Ovary (tissue), 3 donors: ENCODE results near the gene BASP1.

Experiments used
- EP300 ChIP-seq: sonication (generic); formaldehyde crosslinking; IDR thresholded peaks from one replicate; pipeline ENCODE4 v1.6.1; 2017; ENCODE audit warnings: antibody characterized with exemption
- POLR2A ChIP-seq: fragments of 450-650 bp; IDR thresholded peaks from one replicate; pipeline ENCODE4 v1.6.1; 2017; ENCODE audit warnings: antibody characterized with exemption, mild to moderate bottlenecking, moderate library complexity
- TF ChIP-seq, protein P1 (sequence below), 3 donors: fragments of 450-650 bp in 2 of 3; fragments of 200-600 bp in 1 of 3; IDR thresholded peaks; one replicate each; pipeline versions ENCODE4 v1.5.1 to v1.8.0; 2016 to 2022; ENCODE audit warnings: antibody characterized with exemption in 3 of 3, mild to moderate bottlenecking in 1 of 3
- donor health status: DM: no; HTN: no; CAD: no.

DNA sequence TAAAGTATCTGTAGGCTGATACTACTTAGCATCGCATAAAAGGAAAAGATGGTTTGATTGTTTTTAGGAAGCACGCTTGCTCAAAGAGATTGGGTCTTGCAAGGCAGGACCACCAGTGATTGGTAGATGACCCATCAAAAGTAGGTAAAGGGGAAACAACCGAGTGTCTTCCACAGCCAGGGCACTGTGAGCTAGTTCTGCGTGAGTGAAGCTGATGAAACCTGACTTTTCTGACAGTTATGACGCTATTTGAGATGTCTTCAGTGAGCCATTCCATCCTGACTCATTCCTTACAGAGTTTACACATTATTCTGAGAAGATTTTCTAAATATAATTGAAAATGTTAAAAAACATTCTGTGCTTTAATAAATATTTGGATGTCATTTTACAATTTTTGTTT, 49.7 kb downstream of the BASP1 start:
- TF ChIP-seq, protein P1, sequence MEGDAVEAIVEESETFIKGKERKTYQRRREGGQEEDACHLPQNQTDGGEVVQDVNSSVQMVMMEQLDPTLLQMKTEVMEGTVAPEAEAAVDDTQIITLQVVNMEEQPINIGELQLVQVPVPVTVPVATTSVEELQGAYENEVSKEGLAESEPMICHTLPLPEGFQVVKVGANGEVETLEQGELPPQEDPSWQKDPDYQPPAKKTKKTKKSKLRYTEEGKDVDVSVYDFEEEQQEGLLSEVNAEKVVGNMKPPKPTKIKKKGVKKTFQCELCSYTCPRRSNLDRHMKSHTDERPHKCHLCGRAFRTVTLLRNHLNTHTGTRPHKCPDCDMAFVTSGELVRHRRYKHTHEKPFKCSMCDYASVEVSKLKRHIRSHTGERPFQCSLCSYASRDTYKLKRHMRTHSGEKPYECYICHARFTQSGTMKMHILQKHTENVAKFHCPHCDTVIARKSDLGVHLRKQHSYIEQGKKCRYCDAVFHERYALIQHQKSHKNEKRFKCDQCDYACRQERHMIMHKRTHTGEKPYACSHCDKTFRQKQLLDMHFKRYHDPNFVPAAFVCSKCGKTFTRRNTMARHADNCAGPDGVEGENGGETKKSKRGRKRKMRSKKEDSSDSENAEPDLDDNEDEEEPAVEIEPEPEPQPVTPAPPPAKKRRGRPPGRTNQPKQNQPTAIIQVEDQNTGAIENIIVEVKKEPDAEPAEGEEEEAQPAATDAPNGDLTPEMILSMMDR (IDR thresholded peaks at IDR 0.05) = no peak
- TF ChIP-seq EP300 (no peak), POLR2A (no peak)
